A549 treated with DMSO at 1 μM for 4 hours (cell line): ENCODE data around the gene CLEC3A. TPM values are rescaled to one million over a fixed set of nuclear protein-coding genes. Genes with fewer than 3 reads are reported as not detected.

Experiments
- total RNA-seq: library from RNA; stranded (reverse); fragments of 200-300 nt; extraction: Qiagen RNA extraction; gene quantifications from 5 replicates; pipeline ENCODE4 v1.2.3, GENCODE V29; 2022; ENCODE audit warnings: low read depth

Gene CLEC3A, protein sequence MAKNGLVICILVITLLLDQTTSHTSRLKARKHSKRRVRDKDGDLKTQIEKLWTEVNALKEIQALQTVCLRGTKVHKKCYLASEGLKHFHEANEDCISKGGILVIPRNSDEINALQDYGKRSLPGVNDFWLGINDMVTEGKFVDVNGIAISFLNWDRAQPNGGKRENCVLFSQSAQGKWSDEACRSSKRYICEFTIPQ
- total RNA-seq = not detected in 5 replicates

DNA sequence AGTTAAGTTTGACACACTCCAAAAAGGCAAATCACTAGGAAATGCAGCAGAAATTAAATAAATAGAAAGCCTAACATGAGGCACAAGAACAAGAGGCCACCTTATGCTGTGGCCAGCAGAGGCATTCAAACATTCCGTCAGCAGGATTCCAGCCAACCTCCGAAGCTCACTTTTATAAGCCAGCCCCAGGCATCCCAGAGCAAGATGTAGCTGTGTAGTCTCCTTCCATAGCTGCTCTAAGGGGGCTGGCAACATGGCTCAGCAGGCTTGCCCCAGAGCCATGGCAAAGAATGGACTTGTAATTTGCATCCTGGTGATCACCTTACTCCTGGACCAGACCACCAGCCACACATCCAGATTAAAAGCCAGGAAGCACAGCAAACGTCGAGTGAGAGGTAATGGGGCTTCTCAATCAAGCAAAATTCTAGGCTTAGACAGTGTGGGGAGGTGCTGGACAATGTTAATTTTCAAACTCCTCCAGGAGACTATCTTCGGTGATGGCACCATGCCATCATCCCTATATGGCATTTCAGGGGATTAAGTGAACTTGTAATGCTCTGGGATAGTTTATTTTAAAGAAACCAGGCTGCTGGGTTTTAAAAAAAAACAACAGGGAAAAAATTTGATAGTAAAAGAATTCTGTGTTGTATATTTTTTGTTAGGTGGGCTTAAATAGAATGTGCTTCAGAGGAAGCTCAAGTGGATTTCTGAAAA, at the start of gene CLEC3A:
Gene CLEC3A (plus strand): TSS at position 202 of the 714 bp plus-strand sequence. CDS start 79 bp downstream, at position 281.

Other genes starting within 250 kb of the CLEC3A start
- not detected in 5 replicates for gene VAT1L, start 234.0 kb upstream of the CLEC3A start, total RNA-seq
- gene WWOX, start 77.1 kb downstream of the CLEC3A start, total RNA-seq = 11.3 to 23.1 TPM (median 14.0 TPM) in 5 replicates